A549 (cell line): Measurements from ENCODE around the gene NCAPD3. TPM values are rescaled to one million over a fixed set of nuclear protein-coding genes. Genes with fewer than 3 reads are reported as not detected.

ENCODE experiments used
- polyA plus RNA-seq, 4 experiments: library from polyadenylated mRNA; depleted of rRNA in 3 of 4; stranded (reverse); fragments of >200 nt; fragmentation: RNase III in 1 of 4; extraction: RNeasy Plus Mini Kit Qiagen cat#74134 plus additional on column Dnase treatment in 1 of 4; gene quantifications; 2 replicates in 3 of 4; 3 replicates in 1 of 4; pipeline ENCODE4 v1.2.3, GENCODE V29; 2011 to 2017

The NCAPD3 gene
- polyA plus RNA-seq, 2 of the 4 experiments (the other 2 are of a cell fraction): 26.6 to 36.0 TPM

Other genes with a start within 250 kb of the NCAPD3 start
- gene JAM3, start 154.9 kb downstream of the NCAPD3 start, polyA plus RNA-seq (2011; rRNA removed): 2.6 and 5.2 TPM in 2 replicates
- 4.0 to 4.6 TPM (median 4.1 TPM) in 3 replicates for gene JAM3, start 154.9 kb downstream of the NCAPD3 start, polyA plus RNA-seq (2017; fragmentation: RNase III; extraction: RNeasy Plus Mini Kit Qiagen cat#74134 plus additional on column Dnase treatment)
- gene VPS26B, start 704 bp upstream of the NCAPD3 start, polyA plus RNA-seq (2011; rRNA removed): 25.7 and 26.3 TPM in 2 replicates
- 18.6 to 20.7 TPM (median 19.2 TPM) in 3 replicates for gene VPS26B, start 704 bp upstream of the NCAPD3 start, polyA plus RNA-seq (2017; fragmentation: RNase III; extraction: RNeasy Plus Mini Kit Qiagen cat#74134 plus additional on column Dnase treatment)
- 27.9 and 32.7 TPM in 2 replicates for gene THYN1, start 29.4 kb upstream of the NCAPD3 start, polyA plus RNA-seq (2011; rRNA removed)
- 16.9 to 22.6 TPM (median 20.8 TPM) in 3 replicates for gene THYN1, start 29.4 kb upstream of the NCAPD3 start, polyA plus RNA-seq (2017; fragmentation: RNase III; extraction: RNeasy Plus Mini Kit Qiagen cat#74134 plus additional on column Dnase treatment)
- gene ACAD8, start 29.6 kb upstream of the NCAPD3 start, polyA plus RNA-seq (2011; rRNA removed): 16.8 and 16.9 TPM in 2 replicates
- gene ACAD8, start 29.6 kb upstream of the NCAPD3 start, polyA plus RNA-seq (2017; fragmentation: RNase III; extraction: RNeasy Plus Mini Kit Qiagen cat#74134 plus additional on column Dnase treatment): 13.5 to 15.9 TPM (median 14.3 TPM) in 3 replicates
- gene GLB1L3, start 52.4 kb upstream of the NCAPD3 start, polyA plus RNA-seq (2011; rRNA removed): not detected in 2 replicates
- gene GLB1L3, start 52.4 kb upstream of the NCAPD3 start, polyA plus RNA-seq (2017; fragmentation: RNase III; extraction: RNeasy Plus Mini Kit Qiagen cat#74134 plus additional on column Dnase treatment): not detected in 3 replicates
- gene GLB1L2, start 108.0 kb upstream of the NCAPD3 start, polyA plus RNA-seq (2011; rRNA removed): 3.5 and 3.6 TPM in 2 replicates
- gene GLB1L2, start 108.0 kb upstream of the NCAPD3 start, polyA plus RNA-seq (2017; fragmentation: RNase III; extraction: RNeasy Plus Mini Kit Qiagen cat#74134 plus additional on column Dnase treatment): 0.94 to 1.1 TPM (median 1.1 TPM) in 3 replicates
- gene B3GAT1, start 188.3 kb upstream of the NCAPD3 start, polyA plus RNA-seq (2011; rRNA removed): not detected in 2 replicates
- 0.03 TPM in 1 of 3 replicates, not detected in the others for gene B3GAT1, start 188.3 kb upstream of the NCAPD3 start, polyA plus RNA-seq (2017; fragmentation: RNase III; extraction: RNeasy Plus Mini Kit Qiagen cat#74134 plus additional on column Dnase treatment)